Fibroblast of lung (primary cell): ENCODE data around the gene NXPE3.

Experiments
- EZH2 ChIP-seq: IDR thresholded peaks from 2 replicates; pipeline ENCODE4 v1.5.1; 2012; ENCODE audit warnings: low read length, control low read depth, mild to moderate bottlenecking; ENCODE audit errors: missing control alignments
- TF ChIP-seq, protein P1 (sequence below), 2 donors: IDR thresholded peaks in 1 of 2; conservative IDR thresholded peaks in 1 of 2; 1 replicate in 1 of 2; 2 replicates in 1 of 2; pipeline ENCODE4 v1.5.1; 2011 to 2012; ENCODE audit warnings: low read length in 2 of 2, control low read depth in 1 of 2, inconsistent platforms in 1 of 2, low read depth in 1 of 2, mild to moderate bottlenecking in 1 of 2

DNA sequence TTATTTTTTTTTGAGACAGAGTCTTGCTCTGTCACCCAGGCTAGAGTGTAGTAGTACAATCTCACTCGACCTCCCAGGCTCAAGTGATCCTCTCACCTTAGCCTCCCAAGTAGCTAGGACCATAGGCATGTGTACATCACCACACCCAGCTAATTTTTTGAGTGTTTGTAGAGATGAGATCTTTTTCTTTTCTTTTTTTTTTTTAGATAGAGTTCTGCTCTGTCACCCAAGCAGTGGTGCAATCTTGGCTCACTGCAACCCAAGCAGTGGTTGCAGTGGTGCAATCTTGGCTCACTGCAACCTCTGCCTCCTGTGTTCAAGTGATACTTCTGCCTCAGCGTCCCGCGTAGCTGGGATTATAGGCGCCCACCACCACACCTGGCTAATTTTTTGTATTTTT lies 49.4 kb upstream of the NXPE3 start:
- TF ChIP-seq, protein P1, sequence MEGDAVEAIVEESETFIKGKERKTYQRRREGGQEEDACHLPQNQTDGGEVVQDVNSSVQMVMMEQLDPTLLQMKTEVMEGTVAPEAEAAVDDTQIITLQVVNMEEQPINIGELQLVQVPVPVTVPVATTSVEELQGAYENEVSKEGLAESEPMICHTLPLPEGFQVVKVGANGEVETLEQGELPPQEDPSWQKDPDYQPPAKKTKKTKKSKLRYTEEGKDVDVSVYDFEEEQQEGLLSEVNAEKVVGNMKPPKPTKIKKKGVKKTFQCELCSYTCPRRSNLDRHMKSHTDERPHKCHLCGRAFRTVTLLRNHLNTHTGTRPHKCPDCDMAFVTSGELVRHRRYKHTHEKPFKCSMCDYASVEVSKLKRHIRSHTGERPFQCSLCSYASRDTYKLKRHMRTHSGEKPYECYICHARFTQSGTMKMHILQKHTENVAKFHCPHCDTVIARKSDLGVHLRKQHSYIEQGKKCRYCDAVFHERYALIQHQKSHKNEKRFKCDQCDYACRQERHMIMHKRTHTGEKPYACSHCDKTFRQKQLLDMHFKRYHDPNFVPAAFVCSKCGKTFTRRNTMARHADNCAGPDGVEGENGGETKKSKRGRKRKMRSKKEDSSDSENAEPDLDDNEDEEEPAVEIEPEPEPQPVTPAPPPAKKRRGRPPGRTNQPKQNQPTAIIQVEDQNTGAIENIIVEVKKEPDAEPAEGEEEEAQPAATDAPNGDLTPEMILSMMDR (conservative IDR thresholded peaks at IDR 0.05 in 1 of 2, IDR thresholded peaks at IDR 0.05 in 1 of 2; ENCODE audit: low read depth in 1 of 2, low read length in 2 of 2): no peak
- no peak for TF ChIP-seq EZH2
